ENCODE results near the gene PRRT4. TPM values are rescaled to one million over a fixed set of nuclear protein-coding genes. Genes with fewer than 3 reads are reported as not detected.
A peak's percentile ranks its signal among the peaks of the same experiment; 100 is the strongest.

PRRT4 gene
- total RNA-seq, 4 donors from 2014 or later: 0.38 to 1.9 (median 1.5) TPM

GRCh38 chr7:128404886-128405470 lies 43.5 kb upstream of the PRRT4 start:
- H3K27me3 ChIP-seq: no peaks in the 10 kb centered on the region
- intact Hi-C loops (cut with DNase I): no loop called here
- no peak for DNase-seq
- no peaks in the 10 kb centered on the region for H3K9me3 ChIP-seq
- TF ChIP-seq POLR2A (IDR thresholded peaks at IDR 0.05) (no peak), CTCF (IDR thresholded peaks at IDR 0.05) (peak in 4 of 6 experiments; percentile 17 to 29 (median 22))
- H3K4me3 ChIP-seq: peak overlapping the region; percentile 57 to 90 (median 66)
- peaks cover 9 to 29% (median 9%) of the 10 kb centered on the region in 3 donors for H3K36me3 ChIP-seq
- peak overlapping the region; percentile 36 to 94 (median 82) for H3K27ac ChIP-seq
- H3K4me1 ChIP-seq: peaks cover 40 to 58% (median 46%) of the 10 kb centered on the region in 3 donors
- WGBS, 2 donors: 23% methylated on average over 4 to 7 of the region's 13 CpGs

GRCh38 chr7:128404143-128404681 lies 42.7 kb upstream of the PRRT4 start:
- Histone ChIP-seq H3K4me1 (peaks cover 40 to 53% (median 43%) of the 10 kb centered on the region in 3 donors), H3K27me3 (no peaks in the 10 kb centered on the region), H3K9me3 (no peaks in the 10 kb centered on the region), H3K27ac (peak overlapping the region in 1 of 4 donors; percentile 94), H3K36me3 (peaks cover 10 to 37% (median 14%) of the 10 kb centered on the region in 3 donors), H3K4me3 (peak overlapping the region in 1 of 4 donors; percentile 90)
- no peak for TF ChIP-seq CTCF (IDR thresholded peaks at IDR 0.05)
- no peak for TF ChIP-seq POLR2A (IDR thresholded peaks at IDR 0.05)
- WGBS, 2 donors: 47 to 63% methylated on average over 8 to 9 of the region's 9 CpGs
- intact Hi-C loops (cut with DNase I): no loop called here
- DNase-seq: no peak

GRCh38 chr7:128403676-128404075 lies 42.2 kb upstream of the PRRT4 start:
- no peaks in the 10 kb centered on the region for H3K27me3 ChIP-seq
- H3K4me1 ChIP-seq: peaks cover 37 to 47% (median 38%) of the 10 kb centered on the region in 3 donors
- no peak for TF ChIP-seq CTCF (IDR thresholded peaks at IDR 0.05)
- no peak for TF ChIP-seq POLR2A (IDR thresholded peaks at IDR 0.05)
- H3K27ac ChIP-seq: no peak overlapping the region
- no peak overlapping the region for H3K4me3 ChIP-seq
- no peaks in the 10 kb centered on the region for H3K9me3 ChIP-seq
- 86 to 88% methylated on average over 4 to 5 of the region's 5 CpGs for WGBS, 2 donors
- intact Hi-C loops (cut with DNase I): no loop called here
- H3K36me3 ChIP-seq: peaks cover 10 to 42% (median 14%) of the 10 kb centered on the region in 3 donors
- DNase-seq: no peak

GRCh38 chr7:128402356-128402755 lies 40.9 kb upstream of the PRRT4 start:
- Histone ChIP-seq H3K4me1 (peaks cover 23 to 34% (median 25%) of the 10 kb centered on the region in 3 donors), H3K27ac (no peak overlapping the region), H3K9me3 (no peaks in the 10 kb centered on the region), H3K4me3 (no peak overlapping the region), H3K36me3 (peaks cover 10 to 56% (median 19%) of the 10 kb centered on the region in 3 donors), H3K27me3 (no peaks in the 10 kb centered on the region)
- DNase-seq: no peak
- WGBS, 2 donors: 50 to 89% methylated on average over 1 of the region's 2 CpGs
- intact Hi-C loops (cut with DNase I): no loop called here
- TF ChIP-seq CTCF (IDR thresholded peaks at IDR 0.05): no peak

- Histone ChIP-seq H3K9me3 (no peaks in the 10 kb centered on the region), H3K27me3 (no peaks in the 10 kb centered on the region), H3K36me3 (peaks cover 22 to 73% (median 24%) of the 10 kb centered on the region in 3 donors), H3K27ac (no peak overlapping the region), H3K4me3 (no peak overlapping the region), H3K4me1 (peaks cover 12 to 20% (median 16%) of the 10 kb centered on the region in 3 donors)
- TF ChIP-seq POLR2A (IDR thresholded peaks at IDR 0.05) (no peak), CTCF (IDR thresholded peaks at IDR 0.05) (no peak)
- WGBS, 2 donors: 90 to 92% methylated on average over 3 to 4 of the region's 5 CpGs
- DNase-seq: no peak
- intact Hi-C loops (cut with DNase I): no loop called here
Measured at GRCh38 chr7:128400566-128400965, 39.1 kb upstream of the PRRT4 start.
